Peyer's patch (tissue), 4 donors: ENCODE measurements around the gene CDC25C. TPM values are rescaled to one million over a fixed set of nuclear protein-coding genes. Genes with fewer than 3 reads are reported as not detected.

Experiments used
- DNase-seq, 3 donors: peaks; one replicate each; pipeline ENCODE4 v3.0.0-alpha.2; 2017 to 2019
- H3K27ac ChIP-seq, 4 donors: fragments of 200-600 bp; sonication (generic); one replicate each; pipeline ENCODE4 v1.5.1; 2016 to 2019
- H3K27me3 ChIP-seq, 2 donors: fragments of 200-600 bp; sonication (generic); one replicate each; pipeline ENCODE4 v1.5.1; 2019
- H3K36me3 ChIP-seq, 3 donors: fragments of 200-600 bp; sonication (generic); one replicate each; pipeline ENCODE4 v1.5.1; 2016 to 2019
- H3K4me1 ChIP-seq, 4 donors: fragments of 200-600 bp; sonication (generic); one replicate each; pipeline ENCODE4 v1.5.1; 2016 to 2019
- H3K4me3 ChIP-seq, 4 donors: fragments of 200-600 bp; sonication (generic); 1 replicate in 3 of 4; 2 replicates in 1 of 4; pipeline ENCODE4 v1.5.1; 2016 to 2019; ENCODE audit warnings: mild to moderate bottlenecking in 1 of 4
- H3K9me3 ChIP-seq, 4 donors: fragments of 200-600 bp; sonication (generic); one replicate each; pipeline ENCODE4 v1.5.1; 2016 to 2019; ENCODE audit warnings: mild to moderate bottlenecking in 1 of 4
- CTCF ChIP-seq, 6 experiments: fragments of 450-650 bp in 4 of 6; fragments of 200-600 bp in 2 of 6; sonication (generic) in 1 of 6; IDR thresholded peaks; one replicate each; pipeline ENCODE4 v1.5.1; 2017 to 2019; ENCODE audit warnings: antibody characterized with exemption in 6 of 6, mild to moderate bottlenecking in 3 of 6, moderate library complexity in 1 of 6
- POLR2A ChIP-seq, 2 donors: fragments of 450-650 bp; IDR thresholded peaks; one replicate each; pipeline ENCODE4 v1.5.1; 2017; ENCODE audit warnings: antibody characterized with exemption in 2 of 2, mild to moderate bottlenecking in 2 of 2, moderate library complexity in 2 of 2
- total RNA-seq, 4 donors: library from RNA; depleted of rRNA; stranded (reverse); fragments of >200 nt; gene quantifications; one replicate each; pipeline ENCODE4 v1.1.0, GENCODE V29; 2016

Gene CDC25C
- total RNA-seq, 4 donors from 2014 or later: 0.88 to 4.1 (median 0.94) TPM

DNA sequence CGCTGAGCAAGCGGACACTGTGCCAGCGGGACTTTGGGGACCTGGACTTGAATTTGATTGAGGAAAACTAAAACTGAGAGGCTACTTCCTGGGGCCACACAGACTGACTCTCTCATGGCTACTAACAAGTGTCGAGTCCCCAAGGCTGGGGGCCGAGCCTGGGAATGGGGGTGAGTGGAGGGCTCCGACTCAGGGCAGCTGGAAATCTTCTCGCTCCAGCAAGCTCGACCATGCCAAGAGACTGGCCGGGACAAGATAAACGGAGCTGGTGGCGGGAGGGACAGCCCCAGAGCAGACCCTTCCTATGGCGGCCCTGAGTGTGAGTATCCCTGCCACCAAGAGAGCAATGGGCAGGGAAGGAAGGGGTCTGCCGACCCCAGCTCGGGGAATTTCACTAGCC, 15.3 kb upstream of the CDC25C start:
- Histone ChIP-seq H3K27ac (no peak overlapping the region), H3K9me3 (no peaks in the 10 kb centered on the region), H3K4me1 (no peaks in the 10 kb centered on the region), H3K4me3 (no peak overlapping the region), H3K36me3 (peaks cover 0 to 59% (median 0%) of the 10 kb centered on the region in 3 donors), H3K27me3 (no peaks in the 10 kb centered on the region)
- TF ChIP-seq POLR2A (IDR thresholded peaks at IDR 0.05) (no peak), CTCF (IDR thresholded peaks at IDR 0.05) (no peak)
- no peak for DNase-seq

GRCh38 chr5:138344887-138345622, 13.5 kb upstream of the CDC25C start:
- H3K27me3 ChIP-seq: no peaks in the 10 kb centered on the region

GRCh38 chr5:138340008-138340407, 8.4 kb upstream of the CDC25C start:
- no peaks in the 10 kb centered on the region for H3K9me3 ChIP-seq
- no peak overlapping the region for H3K27ac ChIP-seq
- no peaks in the 10 kb centered on the region for H3K27me3 ChIP-seq
- no peak for TF ChIP-seq CTCF (IDR thresholded peaks at IDR 0.05)
- TF ChIP-seq POLR2A (IDR thresholded peaks at IDR 0.05): no peak
- H3K36me3 ChIP-seq: peaks cover 0 to 35% (median 0%) of the 10 kb centered on the region in 3 donors
- DNase-seq: no peak
- no peak overlapping the region for H3K4me3 ChIP-seq
- H3K4me1 ChIP-seq: peaks cover 0 to 20% (median 0%) of the 10 kb centered on the region in 4 donors

More at GRCh38 chr5:138344887-138345622, 13.5 kb upstream of the CDC25C start:
- H3K4me3 ChIP-seq: no peak overlapping the region
- H3K36me3 ChIP-seq: peaks cover 0 to 67% (median 0%) of the 10 kb centered on the region in 3 donors
- TF ChIP-seq CTCF (IDR thresholded peaks at IDR 0.05) (no peak), POLR2A (IDR thresholded peaks at IDR 0.05) (no peak)
- peaks cover 0 to 7% (median 0%) of the 10 kb centered on the region in 4 donors for H3K4me1 ChIP-seq
- DNase-seq: no peak
- H3K27ac ChIP-seq: no peak overlapping the region
- H3K9me3 ChIP-seq: no peaks in the 10 kb centered on the region

DNA sequence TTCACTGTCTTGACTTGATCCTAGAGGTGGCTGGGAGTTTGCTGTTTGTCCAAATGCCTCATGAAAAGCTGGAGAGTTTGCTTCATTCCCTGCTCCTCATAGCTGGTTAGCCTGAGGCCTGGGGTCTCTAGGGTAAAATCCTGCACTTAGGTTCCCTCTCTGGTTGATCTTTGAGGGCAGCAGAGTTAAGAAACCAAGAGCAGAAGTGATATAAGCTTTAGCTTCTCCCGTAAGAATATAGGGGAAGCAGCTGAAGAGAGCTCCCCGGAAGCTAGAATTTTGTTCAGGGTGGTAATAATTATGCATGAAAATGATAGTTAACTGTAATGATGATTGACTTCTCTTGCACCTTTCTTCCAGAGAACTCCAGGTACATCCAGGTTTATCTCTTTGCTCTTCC, 7.9 kb upstream of the CDC25C start:
- Histone ChIP-seq H3K4me1 (peaks cover 0 to 20% (median 0%) of the 10 kb centered on the region in 4 donors), H3K27me3 (no peaks in the 10 kb centered on the region), H3K36me3 (peaks cover 0 to 30% (median 0%) of the 10 kb centered on the region in 3 donors), H3K9me3 (no peaks in the 10 kb centered on the region), H3K27ac (peak overlapping the region in 3 of 4 donors; percentile 86 to 92 (median 88)), H3K4me3 (peak overlapping the region in 3 of 4 donors; percentile 80 to 91 (median 83))
- TF ChIP-seq POLR2A (IDR thresholded peaks at IDR 0.05): no peak
- no peak for TF ChIP-seq CTCF (IDR thresholded peaks at IDR 0.05)
- DNase-seq: no peak

DNA sequence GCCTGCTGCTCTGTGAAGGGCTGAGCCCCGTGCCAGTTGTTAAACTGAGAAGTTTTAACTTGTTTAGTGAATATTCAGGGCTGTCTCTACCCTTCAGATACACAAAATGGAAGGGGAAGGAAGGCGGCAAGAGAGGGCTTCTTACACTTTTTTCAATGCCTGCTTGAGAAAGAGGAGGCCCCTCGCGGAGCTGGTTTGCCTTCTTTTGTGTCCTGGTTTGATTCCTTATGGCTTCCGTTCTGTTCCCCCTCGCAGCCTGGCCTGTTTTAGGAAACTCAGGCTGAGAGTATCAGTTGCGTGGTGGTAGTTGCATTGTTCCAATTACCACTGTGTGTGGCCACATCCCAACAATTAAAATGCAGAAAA, 7.5 kb upstream of the CDC25C start:
- H3K27ac ChIP-seq: peak overlapping the region; percentile 86 to 92 (median 89)
- H3K9me3 ChIP-seq: no peaks in the 10 kb centered on the region
- TF ChIP-seq CTCF (IDR thresholded peaks at IDR 0.05) (no peak), POLR2A (IDR thresholded peaks at IDR 0.05) (no peak)
- H3K27me3 ChIP-seq: no peaks in the 10 kb centered on the region
- peaks cover 0 to 20% (median 0%) of the 10 kb centered on the region in 4 donors for H3K4me1 ChIP-seq
- H3K36me3 ChIP-seq: peaks cover 0 to 26% (median 0%) of the 10 kb centered on the region in 3 donors
- no peak for DNase-seq
- peak overlapping the region; percentile 80 to 91 (median 84) for H3K4me3 ChIP-seq
